Measurements from ENCODE around the gene KIF16B.

- TF ChIP-seq CTCF (conservative IDR thresholded peaks at IDR 0.05) (no peak), ZFX (IDR thresholded peaks at IDR 0.05) (no peak)
These were observed 67.4 kb downstream of the KIF16B start for GRCh38 chr20:16505894-16506293.

All from C4-2B (cell line).